ENCODE measurements around the gene HOMER3.

HOMER3 gene

DNA sequence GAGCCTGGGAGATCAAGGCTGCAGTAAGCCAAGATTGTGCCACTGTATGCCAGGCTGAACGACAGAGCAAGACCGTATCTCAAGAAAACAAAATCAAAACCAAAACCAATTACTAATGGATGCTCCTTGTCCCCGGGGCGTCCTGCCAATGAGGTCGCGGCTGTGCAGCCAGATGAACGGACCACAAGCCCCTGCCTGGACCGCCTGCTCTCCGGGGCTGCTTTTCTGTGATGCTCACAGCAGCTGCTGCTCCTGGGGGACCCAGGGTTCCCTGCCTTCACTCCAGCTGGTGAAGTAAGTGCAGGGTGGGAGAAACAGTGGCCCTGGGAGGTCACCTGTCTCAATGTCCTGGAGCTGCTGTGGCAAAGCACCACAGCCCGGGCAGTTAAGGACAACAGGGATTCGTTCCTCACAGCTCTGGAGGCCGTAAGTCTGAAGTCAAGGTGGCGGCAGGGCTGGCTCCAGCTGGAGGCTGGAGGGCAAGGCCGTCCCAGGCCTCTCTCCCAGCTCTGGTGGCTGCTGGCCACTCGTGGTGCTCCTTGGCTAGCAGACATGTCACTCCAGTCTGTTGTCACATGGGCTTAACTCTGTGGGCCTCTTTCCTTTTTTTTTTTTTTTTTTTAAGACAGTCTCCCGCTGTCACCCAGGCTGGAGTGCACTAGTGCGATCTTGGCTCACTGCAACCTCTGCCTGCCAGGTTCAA, 31.9 kb downstream of the HOMER3 start:
- H3K4me3 ChIP-seq (ENCODE audit: low read depth, low read length) = no peak overlapping the region
- no peak for DNase-seq (ENCODE audit: low read depth)
- TF ChIP-seq, protein P1, sequence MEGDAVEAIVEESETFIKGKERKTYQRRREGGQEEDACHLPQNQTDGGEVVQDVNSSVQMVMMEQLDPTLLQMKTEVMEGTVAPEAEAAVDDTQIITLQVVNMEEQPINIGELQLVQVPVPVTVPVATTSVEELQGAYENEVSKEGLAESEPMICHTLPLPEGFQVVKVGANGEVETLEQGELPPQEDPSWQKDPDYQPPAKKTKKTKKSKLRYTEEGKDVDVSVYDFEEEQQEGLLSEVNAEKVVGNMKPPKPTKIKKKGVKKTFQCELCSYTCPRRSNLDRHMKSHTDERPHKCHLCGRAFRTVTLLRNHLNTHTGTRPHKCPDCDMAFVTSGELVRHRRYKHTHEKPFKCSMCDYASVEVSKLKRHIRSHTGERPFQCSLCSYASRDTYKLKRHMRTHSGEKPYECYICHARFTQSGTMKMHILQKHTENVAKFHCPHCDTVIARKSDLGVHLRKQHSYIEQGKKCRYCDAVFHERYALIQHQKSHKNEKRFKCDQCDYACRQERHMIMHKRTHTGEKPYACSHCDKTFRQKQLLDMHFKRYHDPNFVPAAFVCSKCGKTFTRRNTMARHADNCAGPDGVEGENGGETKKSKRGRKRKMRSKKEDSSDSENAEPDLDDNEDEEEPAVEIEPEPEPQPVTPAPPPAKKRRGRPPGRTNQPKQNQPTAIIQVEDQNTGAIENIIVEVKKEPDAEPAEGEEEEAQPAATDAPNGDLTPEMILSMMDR (IDR thresholded peaks at IDR 0.05; ENCODE audit: low read depth, low read length, missing control alignments) = no peak

DNA sequence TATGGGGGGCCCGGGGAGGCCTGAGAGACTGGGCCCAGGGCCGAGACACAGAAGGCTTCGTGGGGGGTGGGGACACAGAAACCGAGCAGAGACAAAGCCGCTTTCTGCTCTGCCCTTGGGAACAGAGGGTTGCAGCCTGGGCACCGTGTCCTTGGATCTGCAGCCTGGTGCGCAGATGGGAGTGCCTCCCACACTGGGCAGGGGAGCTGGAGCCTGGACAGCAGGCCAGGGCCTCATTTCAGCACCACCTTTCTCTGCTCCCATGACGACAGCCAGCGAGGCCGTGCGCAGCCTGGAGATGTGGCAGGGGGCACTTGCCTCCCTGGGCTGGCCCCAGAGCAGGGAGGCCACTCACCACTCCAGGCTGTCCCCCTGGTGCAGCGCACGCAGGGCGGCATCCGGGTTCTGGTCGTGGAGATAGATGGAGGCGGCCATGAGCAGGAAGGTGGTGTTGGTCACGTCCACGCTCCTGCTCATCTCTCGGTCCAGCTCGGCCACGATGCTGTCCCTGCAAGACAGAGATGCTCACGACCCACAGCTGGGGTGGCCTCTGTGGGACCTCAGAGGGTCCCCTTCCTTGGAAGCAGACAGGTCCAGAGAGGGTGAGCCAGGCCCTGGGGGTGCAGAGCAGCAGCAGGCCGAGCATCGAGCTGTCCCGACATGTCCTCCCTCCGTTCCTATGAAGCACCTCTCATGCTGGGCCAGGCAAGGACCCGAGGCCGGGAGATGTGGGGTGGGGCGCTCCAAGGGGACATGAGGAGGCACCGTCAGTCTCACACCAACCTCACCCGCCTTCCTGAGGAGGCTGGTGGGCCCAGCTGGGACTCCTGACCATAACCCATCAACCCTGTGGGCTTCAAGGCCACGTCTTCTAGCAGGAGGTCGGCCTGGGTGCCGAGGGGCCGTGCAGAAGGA, 34.2 kb downstream of the HOMER3 start:
- TF ChIP-seq, protein P1 (IDR thresholded peaks at IDR 0.05; ENCODE audit: low read depth, low read length, missing control alignments) = no peak
- no peak for DNase-seq (ENCODE audit: low read depth)
- H3K4me3 ChIP-seq (ENCODE audit: low read depth, low read length) = no peak overlapping the region

- H3K4me3 ChIP-seq (ENCODE audit: low read depth, low read length) = no peak overlapping the region
- TF ChIP-seq, protein P1 (IDR thresholded peaks at IDR 0.05; ENCODE audit: low read depth, low read length, missing control alignments) = no peak
- no peak for DNase-seq (ENCODE audit: low read depth)
These were observed 35.3 kb downstream of the HOMER3 start for GRCh38 chr19:18905513-18906236.

DNA sequence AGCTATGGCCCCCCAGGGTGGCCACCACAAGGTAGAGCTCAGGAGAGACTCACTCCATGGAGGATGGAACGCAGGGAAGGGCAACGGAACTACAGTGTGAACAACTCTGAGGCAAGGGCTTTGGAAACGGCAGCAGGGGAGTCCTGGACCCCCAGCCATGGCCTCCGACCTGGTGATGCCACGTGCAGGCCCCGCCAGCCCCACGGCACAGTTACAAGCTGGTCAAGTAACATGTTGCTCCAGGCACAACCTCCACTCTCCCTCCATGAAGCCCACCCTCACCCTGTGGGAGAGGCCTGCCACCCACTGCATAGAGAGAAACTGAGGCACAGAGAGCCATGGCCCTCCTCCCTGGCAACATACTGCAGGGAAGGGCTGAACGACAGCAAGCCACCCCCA, 36.0 kb downstream of the HOMER3 start:
- TF ChIP-seq, protein P1 (IDR thresholded peaks at IDR 0.05; ENCODE audit: low read depth, low read length, missing control alignments) = no peak
- no peak for DNase-seq (ENCODE audit: low read depth)
- no peak overlapping the region for H3K4me3 ChIP-seq (ENCODE audit: low read depth, low read length)

DNA sequence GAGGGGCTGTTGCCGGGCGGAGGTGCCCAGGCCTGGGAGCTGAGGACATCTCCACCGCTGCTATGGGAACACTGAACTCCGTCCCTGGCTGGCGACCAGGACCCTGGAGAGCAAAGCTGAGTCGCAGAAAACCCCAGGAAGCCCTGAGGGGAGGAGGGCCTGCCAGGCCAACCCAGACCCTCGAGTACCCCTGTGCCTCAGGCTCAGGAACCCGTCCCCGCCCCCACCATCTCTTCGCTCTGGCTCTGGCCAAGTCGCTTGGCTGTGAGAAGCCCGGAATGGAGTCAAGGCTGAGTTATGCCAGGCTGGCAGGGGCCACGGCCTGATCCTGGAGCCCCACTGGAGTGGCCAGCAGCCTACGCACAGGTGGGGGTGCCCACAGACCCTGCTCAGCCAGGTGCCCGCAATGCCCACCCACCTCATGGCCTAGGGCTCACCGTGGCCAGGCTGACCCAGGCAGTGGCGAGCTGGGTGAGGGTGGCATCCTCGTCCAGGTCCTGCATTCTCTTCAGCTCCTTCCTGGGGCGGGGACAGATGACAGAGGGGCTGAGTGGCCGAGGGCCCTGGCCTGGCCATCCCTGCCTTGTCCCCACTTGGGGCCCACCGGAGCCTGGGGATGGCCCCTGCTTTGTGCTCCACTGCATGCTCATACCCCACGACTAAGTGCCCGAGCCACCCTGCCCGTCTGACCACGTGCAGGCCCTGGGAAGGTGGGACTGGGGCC, 36.5 kb downstream of the HOMER3 start:
- no peak overlapping the region for H3K4me3 ChIP-seq (ENCODE audit: low read depth, low read length)
- no peak for DNase-seq (ENCODE audit: low read depth)
- TF ChIP-seq, protein P1 (IDR thresholded peaks at IDR 0.05; ENCODE audit: low read depth, low read length, missing control alignments) = no peak

Measured in GM12864 (cell line).